Erythroblast (primary cell): ENCODE measurements around the gene PRCC.

ENCODE experiments used
- GATA1 ChIP-seq: IDR thresholded peaks from 2 replicates; pipeline ENCODE4 v1.6.1; 2011; ENCODE audit warnings: low read depth, mild to moderate bottlenecking, control low read depth, low read length, moderate library complexity
- POLR2A ChIP-seq: IDR thresholded peaks from 2 replicates; pipeline ENCODE4 v1.6.1; 2011; ENCODE audit warnings: mild to moderate bottlenecking, low read length

DNA sequence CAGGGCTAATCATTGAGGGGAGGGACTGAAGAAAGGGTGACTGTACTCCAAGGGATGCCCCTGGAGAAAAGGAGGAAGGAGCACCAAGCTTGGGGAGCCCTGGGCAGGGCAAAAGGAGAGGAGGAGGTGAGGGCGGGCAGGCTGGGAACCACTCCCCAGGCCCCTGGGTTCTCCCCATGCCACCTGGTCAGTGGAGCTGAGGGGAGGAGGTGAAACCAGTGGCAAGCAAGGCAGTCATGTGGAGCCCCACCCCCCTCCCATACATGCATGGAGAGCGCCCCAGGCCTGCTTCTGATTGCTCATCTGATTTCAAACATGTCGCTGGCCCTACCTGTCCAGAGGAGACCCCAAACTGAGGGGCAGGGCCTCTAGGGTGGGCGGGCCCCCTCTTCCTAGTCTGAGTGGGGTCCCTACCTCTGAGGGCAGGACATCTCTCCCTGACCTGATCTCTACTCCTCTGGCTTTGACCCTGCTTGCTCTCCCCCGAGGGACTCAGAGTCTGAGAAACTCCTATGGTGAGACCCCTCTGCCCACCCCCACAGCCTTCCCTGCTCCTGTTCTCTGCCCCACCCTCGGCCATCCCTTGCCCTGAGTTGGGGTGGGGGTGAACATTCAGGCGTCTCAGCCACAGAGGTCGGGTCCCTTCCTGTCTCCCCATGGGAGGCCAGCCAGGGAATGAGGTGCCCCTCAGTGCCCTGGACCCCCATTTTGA is 73.0 kb downstream of the PRCC start:
- TF ChIP-seq POLR2A (no peak), GATA1 (no peak)
